GM19328 (cell line): ENCODE measurements around the gene AKR1C3.
"Not testable (repeated sequence)": the region's sequence is repeated elsewhere in the genome, so short reads cannot be mapped to it uniquely, and the experiment has no call there.

Experiments used
- ATAC-seq: cut with Tn5 transposase; IDR thresholded peaks from one replicate; pipeline ENCODE4 v1.9.1; 2021; ENCODE audit warnings: mild to moderate bottlenecking, moderate library complexity; ENCODE audit not compliant: unreplicated experiment

Gene AKR1C3

DNA sequence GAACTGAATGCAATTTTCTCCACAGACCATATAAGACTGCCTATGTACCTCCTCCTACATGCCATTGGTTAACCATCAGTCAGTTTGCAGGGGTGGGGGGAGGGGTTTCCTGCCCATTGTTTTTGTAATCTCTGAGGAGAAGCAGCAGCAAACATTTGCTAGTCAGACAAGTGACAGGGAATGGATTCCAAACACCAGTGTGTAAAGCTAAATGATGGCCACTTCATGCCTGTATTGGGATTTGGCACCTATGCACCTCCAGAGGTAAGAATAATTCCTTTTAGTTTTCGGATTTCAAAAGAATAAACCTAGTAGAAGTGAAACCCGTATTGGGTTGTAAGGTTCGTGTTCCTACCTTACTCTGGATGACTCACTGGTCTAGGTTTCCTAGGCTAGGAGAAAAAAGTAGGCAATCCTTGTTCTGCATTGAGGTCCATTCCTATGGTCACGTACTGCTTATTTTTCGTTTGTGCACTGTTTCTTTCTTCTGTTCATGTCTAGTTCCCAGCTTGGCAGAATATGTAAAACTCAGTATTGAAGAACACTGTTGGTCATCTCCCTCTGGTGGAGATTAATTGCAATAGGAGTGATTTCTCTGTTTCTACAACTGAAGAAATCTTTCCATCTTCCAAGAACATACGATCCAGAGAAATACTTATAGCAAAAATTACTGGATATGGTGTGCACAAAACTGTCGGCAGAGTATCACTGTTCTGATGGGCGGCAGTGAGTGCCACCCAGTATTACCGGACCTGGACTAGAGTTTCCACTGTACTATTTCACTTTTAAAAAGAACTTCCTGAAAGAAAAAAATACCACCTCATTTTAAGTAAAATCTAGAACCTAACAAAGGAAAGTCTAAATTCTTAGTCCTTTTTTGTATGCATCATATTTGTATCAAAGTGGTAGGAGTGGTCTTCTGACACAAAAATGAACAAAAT is at the start of gene AKR1C3:
TSS of gene AKR1C3 (plus strand) at position 150 of the 941 bp plus-strand sequence. CDS start at position 181, 31 bp downstream.
- no peak for ATAC-seq

DNA sequence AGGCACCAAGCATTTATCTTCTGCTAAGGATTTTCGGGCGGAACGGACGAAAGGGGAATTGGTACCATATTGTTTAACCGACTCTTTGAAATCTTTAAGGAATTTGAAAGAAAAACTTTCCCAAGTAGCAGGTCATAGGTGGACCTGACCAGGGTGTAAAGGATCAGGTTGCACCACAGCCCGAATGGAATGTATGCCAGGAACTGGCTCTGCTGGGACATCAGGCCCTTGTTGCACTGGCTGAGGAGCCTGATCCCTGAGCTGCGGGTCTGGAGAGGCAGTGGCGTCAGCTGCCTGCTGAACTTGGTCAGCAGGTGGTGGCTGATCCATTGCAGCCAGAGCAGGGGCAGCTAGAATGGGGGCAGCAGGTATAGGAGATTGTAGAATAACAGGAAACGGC is 49.1 kb upstream of the AKR1C3 start:
- no peak for ATAC-seq

DNA sequence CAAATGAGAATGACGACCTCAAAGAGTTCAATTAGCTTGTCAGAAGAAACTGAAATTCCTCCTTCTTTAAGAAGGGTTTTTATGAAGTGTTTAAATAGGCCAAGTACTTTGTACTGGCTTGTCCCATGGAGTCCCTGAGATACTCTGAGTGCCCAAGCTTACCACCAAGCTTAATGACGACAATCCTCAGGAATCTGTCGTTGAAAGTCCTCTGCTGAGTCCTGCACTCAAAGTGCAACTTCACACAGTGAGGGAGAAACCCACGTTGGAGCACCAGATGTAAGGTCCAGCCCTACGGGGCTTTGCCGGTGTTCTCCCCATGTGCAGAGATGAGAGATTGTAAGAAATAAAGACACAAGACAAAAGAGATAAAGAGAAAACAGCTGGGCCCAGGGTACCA is 47.8 kb upstream of the AKR1C3 start:
- ATAC-seq = no peak

DNA sequence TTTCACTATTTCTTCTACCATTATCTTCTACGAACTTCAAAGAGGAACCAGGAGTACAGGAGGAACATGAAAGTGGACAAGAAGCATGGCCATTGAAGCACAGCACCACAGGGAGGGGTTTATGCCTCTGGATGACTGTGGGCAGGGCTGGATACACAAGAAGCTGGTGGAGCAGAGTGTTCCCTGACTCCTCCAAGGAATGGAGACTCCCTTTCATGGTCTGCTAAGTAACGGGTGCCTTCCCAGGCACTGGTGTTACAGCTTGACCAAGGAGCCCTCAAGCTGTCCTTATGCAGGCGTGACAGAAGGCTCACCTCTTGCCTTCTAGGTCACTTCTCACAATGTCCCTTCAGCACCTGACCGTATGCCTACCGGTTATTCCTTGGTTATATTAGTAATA is 47.2 kb upstream of the AKR1C3 start:
- ATAC-seq = not testable (repeated sequence)

DNA sequence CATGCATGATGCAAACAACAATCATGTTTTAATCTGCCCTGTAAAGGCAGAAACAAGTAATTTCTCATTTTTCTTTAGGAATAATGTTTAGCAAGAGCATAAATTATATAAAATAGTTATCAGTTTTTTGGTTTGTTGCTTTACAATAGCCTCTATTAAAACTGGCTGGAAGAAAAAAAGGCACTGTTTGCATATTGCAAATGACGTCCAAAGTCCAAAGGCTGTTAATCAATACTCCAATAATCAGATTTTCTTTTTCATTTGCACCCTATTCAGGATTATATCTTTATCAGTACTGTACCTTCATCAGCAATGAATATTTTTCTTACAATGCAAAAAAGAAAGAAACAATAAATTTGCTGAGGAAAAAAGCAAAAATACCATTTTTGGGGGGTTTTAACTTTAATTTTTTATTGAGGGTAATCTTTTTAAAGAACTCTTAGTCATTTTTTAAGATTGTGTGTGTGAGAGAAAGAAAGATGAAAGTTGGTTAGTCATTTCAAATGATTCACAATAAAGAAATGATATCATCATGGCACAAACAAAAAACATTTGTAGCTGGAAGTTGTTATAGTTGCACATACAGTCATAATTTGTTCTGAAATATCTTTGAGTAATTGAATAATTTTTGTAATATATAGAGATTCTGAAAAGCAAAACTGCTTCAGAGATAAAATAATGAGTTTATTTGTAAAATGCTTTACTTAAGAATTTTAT is 46.1 kb upstream of the AKR1C3 start:
- no peak for ATAC-seq

DNA sequence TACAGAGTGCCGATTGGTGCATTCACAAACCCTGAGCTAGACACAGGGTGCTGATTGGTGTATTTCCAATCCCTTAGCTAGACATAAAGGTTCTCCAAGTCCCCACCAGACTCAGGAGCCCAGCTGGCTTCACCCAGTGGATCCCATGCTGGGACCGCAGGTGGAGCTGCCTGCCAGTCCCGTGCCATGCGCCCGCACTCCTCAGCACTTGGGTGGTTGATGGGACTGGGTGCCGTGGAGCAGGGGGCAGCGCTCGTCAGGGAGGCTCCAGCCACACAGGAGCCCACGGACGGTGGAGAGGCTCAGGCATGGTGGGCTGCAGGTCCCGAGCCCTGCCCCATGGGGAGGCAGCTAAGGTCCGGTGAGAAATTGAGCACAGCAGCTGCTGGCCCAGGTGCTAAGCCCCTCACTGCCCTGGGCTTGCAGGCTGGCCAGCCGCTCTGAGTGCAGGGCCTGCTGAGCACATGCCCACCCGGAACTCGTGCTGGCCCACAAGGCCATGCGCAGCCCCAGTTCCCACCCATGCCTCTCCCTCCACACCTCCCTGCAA is 41.2 kb upstream of the AKR1C3 start:
- not testable (repeated sequence) for ATAC-seq

DNA sequence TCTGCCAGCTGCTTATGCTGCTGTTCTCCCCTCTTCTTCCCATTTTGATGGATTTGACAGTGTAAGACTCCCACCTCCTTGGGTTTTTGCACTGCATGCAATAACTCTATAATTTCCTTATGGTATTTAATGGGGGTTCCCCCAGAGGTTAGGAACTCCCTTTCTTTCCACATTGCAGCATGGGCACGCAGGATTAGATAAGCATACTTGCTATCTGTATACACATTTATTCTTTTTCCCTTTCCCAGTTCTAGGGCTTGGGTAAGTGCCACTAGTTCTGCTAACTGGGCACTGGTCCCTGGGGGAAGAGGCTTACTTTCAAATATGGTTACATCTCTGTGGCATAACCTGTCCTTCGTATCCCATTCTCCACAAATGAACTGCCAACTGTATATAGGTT is 39.4 kb upstream of the AKR1C3 start:
- ATAC-seq = not testable (repeated sequence)

DNA sequence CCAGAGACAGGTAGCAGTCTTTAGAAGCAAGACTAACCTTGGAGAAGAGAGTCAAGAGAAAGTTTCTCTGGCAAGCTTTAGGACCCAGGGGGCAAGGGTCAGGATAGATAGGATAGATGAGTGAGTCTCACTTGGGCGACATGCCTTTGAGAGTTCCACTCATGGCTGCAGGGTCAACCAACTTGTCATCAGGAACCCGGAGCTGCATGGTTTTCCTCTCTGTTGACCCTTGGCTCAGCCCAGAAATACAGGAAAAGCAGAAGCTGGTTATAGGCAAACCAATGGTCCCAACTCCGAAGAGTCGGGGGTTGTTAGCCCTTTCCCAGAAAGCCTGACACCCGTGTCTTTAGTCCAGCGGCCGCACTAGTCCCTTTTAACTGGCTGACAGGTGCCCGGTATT is 34.9 kb upstream of the AKR1C3 start:
- ATAC-seq = not testable (repeated sequence)

DNA sequence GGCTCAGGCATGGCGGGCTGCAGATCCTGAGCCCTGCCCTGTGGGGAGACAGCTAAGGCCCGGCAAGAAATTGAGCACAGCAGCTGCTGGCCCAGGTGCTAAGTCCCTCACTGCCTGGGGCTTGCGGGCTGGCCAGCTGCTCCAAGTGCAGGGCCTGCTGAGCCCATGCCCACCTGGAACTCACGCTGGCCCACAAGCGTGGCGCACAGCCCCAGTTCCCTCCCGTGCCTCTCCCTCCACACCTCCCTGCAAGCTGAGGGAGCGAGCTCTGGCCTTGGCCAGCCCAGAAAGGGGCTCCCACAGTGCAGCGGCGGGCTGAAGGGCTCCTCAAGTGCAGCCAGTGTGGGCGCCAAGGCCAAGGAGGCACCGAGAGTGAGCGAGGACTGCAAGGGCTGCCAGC is 33.4 kb upstream of the AKR1C3 start:
- not testable (repeated sequence) for ATAC-seq

DNA sequence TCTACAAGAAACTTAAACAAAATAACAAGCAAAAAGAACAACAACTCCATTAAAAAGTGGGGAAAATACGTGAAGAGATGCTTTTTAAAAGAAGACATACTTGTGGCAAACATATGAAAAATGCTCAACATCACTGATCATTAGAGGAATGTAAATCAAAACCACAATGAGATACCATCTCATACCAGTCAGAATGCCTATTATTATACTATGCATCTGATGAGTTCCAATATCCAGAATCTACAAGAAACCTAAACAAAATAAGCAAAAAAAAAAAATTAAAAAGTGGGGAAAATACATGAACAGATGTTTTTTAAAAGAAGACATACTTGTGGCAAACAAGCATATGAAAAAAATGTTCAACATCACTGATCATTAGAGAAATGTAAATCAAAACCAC is 29.6 kb upstream of the AKR1C3 start:
- no peak for ATAC-seq

DNA sequence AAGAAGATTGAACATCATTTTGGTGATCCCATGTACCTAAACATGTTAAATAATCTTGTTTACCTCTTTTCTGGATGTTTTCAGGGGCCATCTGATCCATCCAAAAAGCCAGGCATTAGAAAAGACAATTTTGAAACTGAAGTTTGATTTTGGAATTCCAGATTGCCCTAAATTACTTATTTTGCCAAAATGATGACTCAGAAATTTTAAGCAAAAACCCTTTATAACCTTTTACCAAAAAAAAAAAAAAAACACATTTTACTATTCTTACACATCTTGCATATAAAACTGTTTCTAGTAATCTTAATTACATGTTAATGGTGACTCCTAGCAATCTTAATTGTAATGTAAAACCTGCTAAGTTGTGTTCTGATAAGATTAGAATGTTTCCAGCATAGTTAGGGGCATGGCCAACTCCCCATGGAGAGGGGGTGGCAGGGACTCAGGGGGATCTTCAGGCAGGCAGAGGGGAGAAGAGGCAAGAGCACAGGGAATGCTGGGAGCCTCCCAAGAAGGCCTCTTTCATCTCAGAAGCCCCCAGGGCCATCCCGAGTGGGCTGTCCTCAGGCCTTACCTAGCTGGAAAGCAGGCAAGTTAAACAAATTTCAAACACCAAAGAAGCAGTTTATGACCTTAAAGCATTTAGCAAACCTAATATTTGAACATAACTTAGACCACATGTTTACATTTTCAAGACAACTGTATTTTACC is 25.8 kb upstream of the AKR1C3 start:
- ATAC-seq = no peak

DNA sequence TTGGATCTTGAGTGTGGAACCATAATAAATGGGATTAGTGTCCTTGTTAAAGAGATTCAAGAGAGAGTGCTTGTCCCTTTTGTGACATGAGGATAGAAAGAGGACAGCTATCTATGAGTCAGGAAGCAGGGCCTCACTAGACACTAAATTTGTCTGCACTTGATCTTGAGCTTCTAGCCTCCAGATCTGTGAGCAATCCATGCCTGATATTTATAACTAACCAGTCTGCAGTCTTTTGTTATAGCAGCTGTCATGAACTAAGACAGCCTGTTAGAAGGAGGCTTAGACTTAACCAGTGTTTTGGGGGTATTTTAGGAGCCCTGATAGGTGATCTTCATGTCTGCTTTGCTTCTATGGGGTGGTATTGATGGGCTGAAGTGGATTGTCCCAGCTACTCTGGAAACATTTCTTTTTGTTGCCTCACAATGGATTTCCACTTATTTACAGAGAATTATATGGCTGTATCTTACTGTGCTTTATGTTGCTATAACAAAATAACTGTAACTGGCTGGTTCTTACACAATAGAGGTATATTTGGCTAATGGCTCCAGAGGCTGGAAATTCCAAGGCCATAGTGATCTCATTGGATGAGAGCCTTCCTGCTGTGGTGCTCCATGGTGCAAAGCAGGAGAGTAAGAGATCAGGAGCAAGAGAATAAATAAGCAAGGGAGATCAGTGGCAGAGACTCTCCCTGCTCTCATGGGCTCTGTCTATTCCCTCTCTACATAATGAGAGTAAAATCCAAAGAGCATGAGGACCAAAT is 23.4 kb upstream of the AKR1C3 start:
- ATAC-seq = no peak

DNA sequence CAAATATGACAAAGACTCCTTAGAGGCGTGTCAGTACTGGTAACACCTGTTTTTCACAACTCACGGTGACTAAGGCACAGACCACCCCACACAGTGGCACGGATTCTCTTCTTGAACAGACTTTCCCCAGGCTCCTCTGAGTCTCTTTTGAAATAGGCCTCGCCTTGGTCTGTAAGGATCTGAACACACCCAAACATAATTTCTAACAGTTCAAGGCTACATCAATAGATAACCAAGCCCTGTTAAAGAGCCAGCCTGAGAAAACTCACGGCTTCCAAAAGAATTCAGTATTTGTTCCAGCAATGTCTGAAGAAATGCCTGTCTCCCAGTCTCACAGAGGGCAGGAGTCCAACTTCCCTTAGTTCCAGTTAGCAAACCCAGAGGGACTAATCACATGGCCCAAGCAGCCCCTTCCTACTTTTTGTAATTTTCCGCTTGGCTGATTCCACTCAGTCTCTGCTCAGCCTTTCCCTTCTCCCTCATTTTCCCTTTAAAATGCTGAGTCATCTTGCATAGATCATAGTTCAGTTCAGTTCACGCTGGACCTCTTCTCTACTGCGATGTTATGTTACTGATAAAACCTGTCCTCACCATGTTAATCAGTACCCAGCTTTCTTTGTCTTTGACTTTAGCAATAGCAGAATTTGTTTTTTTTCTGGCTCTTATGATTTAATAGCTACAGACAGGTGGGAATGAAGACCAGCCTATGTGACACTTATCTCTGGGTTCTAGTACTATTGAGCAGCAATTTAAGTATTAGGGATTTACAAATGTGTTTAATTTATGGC is 22.6 kb upstream of the AKR1C3 start:
- no peak for ATAC-seq

DNA sequence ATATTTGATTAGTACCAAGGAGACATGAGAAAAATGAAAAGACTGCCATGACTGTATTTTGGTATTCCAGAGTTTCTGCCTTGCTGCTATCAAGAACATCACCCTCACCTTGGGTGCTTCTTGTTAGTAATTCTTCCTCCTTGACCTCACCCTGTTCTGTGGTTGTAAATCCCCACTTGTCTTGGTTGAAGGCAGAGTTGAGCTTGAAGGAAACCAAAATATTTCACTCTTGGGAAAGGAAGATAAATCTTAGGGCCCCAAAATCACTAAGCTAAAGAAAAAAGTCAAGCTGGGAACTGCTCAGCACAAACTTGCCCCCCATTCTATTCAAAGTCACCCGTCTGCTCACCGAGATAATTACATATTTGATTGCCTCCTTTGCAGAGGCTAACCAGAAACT is 20.6 kb upstream of the AKR1C3 start:
- no peak for ATAC-seq

DNA sequence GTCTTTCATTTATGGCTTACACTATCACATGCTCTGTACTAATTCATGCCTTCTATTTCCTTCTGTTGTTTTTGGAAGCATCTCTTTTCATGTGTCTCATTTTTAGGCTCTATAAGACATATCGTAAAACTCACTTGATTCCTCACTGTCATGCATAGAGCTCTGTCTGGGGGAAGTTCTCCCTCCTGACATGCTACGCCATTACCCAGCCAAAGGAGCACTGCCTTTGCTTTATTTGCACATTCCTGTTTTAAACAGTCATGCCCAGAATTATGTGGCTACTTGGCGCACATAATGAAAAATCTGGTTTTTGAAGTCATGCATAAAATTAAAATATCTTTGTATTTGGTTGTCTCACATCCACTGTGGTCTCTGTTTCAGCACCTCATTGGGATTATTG is 17.6 kb upstream of the AKR1C3 start:
- no peak for ATAC-seq

DNA sequence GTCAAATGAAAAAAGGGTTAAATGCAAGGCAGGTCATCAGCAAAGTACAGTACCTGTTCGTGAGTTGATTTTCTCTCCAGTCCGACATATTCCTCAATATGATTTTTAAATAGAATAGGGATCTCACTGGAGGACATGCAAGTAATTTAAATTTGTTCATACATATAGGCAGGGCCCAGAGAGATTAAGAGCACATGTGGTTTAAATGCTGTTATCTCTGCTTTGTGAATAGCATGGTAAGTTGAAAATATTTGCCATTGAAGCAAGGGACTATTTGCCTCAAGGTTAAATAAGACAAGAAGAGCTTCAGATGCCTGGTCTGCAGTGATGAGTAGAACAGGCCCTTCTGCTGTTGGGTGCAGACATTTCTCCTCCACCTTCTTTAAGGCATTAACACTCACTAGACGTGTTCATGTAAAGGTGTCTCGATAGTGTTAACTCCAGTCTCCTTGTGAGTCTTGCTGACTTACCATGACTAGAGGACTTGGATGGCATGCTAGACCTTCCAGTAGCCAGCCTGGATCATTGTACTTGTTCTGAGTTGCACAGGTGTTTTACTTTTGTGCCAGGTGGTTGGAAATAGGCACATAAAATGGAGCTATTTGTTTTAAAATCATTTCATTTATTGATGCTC is 15.6 kb upstream of the AKR1C3 start:
- ATAC-seq = no peak

DNA sequence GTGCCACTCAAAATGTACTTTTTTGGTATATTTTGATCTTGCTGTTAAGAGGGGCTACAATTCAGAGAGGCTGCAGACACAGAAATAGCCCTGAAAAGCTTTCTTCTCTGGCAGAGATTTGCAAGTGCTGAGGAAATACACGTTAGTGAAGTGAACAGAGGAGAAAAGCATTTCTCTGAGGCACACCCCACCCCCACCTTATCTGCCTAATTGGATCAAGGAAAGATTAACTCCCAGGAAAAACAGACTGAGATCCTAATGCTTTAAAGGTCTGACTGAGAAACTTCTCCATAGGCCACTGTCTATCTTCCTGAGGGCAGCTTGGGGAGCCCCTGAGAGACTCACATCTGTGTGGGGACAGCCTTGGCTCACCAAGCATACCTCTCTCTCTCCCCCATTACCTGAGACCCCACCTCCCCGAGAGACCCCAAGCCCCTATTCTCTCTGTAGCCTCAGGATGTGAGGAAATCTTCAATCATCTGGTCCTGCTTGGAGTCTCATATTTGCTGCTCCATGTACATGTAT is 14.8 kb upstream of the AKR1C3 start:
- no peak for ATAC-seq

DNA sequence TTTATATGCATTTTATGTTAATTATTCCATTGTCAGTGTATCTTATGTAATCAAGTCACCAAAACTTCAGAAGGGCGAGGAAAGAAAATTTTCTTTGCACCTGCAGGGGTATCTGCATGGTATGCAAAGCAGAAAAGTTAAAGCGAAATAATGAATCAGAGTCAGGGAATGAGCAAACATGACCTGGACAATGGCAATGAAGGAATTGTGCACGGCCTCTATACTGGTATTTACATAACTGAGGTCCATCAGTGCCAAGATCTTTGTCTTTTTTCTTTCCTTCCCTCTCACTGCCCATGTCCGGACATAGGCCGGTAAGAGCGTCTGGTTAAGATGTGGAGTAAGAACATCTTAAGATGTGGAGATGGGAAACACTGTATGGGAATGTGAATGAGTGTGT is 14.4 kb upstream of the AKR1C3 start:
- ATAC-seq = no peak

DNA sequence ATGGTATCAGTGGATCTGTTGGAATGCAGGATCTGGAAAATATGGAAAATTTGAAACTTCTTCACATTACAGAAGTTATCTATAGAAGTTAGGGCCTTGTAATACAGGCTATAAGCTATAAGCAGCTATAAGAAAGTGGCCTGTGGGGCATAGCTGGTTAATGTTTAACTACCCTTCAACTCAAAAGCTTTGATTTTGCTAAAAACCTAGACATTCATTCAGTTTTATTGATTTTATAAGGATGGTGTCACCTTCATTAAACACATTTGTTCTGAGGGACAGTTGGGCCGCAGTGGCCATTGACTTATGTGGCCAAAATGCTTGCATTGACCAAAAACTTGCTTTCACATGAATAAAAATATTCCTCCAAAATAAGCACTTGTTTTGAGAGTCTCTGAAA is 13.1 kb upstream of the AKR1C3 start:
- ATAC-seq = no peak
